ENCODE results near the gene ZNF430. TPM values are rescaled to one million over a fixed set of nuclear protein-coding genes. Genes with fewer than 3 reads are reported as not detected.

ZNF430 gene
- total RNA-seq, 4 donors from 2014 or later: 8.6 to 14.9 (median 10.2) TPM

DNA sequence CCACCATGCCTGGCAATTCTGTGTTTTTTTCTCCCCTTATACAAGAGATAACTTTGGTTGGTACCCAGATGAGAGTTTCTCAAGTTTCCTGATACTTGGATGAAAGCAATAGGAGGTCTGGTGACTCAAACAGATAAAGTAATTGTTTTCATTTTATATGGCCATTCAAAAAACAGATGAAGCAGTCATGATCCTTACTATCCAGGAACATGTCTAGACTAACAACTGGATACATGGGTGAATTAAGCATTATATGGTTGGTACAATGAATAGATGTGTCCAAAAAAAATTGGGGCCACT lies 8.5 kb downstream of the ZNF430 start:
- no peaks in the 10 kb centered on the region for H3K4me1 ChIP-seq
- peaks cover 0 to 52% (median 0%) of the 10 kb centered on the region in 3 donors for H3K36me3 ChIP-seq

DNA sequence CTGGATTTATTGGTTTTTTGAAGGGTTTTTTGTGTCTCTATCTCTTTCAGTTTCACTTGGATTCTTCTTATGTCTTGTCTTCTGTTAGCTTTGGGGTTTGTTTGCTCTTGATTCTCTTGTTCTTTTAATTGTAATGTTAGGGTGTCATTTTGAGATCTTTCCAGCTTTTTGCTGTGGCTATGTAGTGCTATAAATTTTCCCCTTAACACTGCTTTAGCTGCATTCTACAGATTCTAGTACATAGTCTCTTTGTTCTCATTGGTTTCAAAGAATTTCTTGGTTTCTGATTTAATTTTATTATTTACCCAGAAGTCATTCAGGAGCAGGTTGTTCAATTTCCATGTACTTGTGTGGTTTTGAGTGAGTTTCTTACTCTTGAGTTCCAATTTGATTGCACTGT lies 24.6 kb downstream of the ZNF430 start:
- DNase-seq: no peak
- H3K4me3 ChIP-seq: no peak overlapping the region
- TF ChIP-seq, protein P1, sequence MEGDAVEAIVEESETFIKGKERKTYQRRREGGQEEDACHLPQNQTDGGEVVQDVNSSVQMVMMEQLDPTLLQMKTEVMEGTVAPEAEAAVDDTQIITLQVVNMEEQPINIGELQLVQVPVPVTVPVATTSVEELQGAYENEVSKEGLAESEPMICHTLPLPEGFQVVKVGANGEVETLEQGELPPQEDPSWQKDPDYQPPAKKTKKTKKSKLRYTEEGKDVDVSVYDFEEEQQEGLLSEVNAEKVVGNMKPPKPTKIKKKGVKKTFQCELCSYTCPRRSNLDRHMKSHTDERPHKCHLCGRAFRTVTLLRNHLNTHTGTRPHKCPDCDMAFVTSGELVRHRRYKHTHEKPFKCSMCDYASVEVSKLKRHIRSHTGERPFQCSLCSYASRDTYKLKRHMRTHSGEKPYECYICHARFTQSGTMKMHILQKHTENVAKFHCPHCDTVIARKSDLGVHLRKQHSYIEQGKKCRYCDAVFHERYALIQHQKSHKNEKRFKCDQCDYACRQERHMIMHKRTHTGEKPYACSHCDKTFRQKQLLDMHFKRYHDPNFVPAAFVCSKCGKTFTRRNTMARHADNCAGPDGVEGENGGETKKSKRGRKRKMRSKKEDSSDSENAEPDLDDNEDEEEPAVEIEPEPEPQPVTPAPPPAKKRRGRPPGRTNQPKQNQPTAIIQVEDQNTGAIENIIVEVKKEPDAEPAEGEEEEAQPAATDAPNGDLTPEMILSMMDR (IDR thresholded peaks at IDR 0.05): no peak
- TF ChIP-seq POLR2A (IDR thresholded peaks at IDR 0.05): no peak
- peaks cover 0 to 14% (median 2%) of the 10 kb centered on the region in 4 donors for H3K9me3 ChIP-seq
- no peaks in the 10 kb centered on the region for H3K27me3 ChIP-seq
- peaks cover 0 to 34% (median 0%) of the 10 kb centered on the region in 3 donors for H3K36me3 ChIP-seq
- no peak overlapping the region for H3K27ac ChIP-seq
- no peaks in the 10 kb centered on the region for H3K4me1 ChIP-seq

More for the DNA sequence above, 8.5 kb downstream of the ZNF430 start:
- no peak overlapping the region for H3K27ac ChIP-seq
- no peak overlapping the region for H3K4me3 ChIP-seq
- no peaks in the 10 kb centered on the region for H3K9me3 ChIP-seq
- DNase-seq: no peak
- H3K27me3 ChIP-seq: no peaks in the 10 kb centered on the region
- TF ChIP-seq POLR2A (IDR thresholded peaks at IDR 0.05): no peak
- TF ChIP-seq, protein P1 (IDR thresholded peaks at IDR 0.05): no peak

DNA sequence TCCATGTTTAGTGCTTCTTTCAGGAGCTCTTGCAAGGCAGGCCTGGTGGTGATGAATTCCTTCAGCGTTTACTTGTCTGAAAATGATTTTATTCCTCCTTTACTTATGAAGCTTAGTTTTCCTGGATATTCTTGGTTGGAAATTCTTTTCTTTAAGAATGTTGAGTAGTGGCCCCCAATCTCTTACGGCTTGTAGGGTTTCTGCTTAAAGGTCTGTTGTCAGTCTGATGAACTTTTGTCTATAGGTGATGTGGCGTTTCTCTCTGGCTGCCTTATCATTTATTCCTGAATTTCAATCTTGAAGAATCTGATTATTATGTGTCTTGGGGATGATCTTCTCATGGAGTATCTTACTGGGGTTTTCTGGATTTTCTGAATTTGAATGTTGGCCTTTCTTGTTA lies 26.0 kb downstream of the ZNF430 start:
- DNase-seq: no peak
- TF ChIP-seq, protein P1 (IDR thresholded peaks at IDR 0.05): no peak
- TF ChIP-seq POLR2A (IDR thresholded peaks at IDR 0.05): no peak
- Histone ChIP-seq H3K36me3 (peaks cover 0 to 33% (median 0%) of the 10 kb centered on the region in 3 donors), H3K4me1 (no peaks in the 10 kb centered on the region), H3K27ac (no peak overlapping the region), H3K9me3 (peaks cover 0 to 14% (median 2%) of the 10 kb centered on the region in 4 donors), H3K27me3 (no peaks in the 10 kb centered on the region), H3K4me3 (no peak overlapping the region)

DNA sequence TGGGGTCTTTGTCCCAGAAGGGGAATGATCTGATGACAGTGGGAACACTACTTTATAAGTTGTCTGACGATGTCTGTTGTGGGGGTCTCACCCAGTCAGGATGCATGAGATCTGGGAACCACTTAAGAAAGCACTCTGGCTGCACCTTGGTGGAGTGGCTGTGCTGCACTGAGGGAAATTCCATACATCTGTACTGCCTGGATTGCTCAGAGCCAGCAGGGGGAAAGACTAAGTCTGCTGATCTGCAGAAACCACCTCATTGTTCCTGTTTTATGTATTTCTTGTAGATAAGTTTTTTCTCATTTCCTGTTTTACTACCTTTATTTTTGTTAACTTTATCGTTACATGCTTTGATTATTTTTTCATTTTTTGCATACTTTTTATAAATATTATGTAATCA lies 27.3 kb downstream of the ZNF430 start:
- Histone ChIP-seq H3K27me3 (no peaks in the 10 kb centered on the region), H3K36me3 (peaks cover 0 to 29% (median 0%) of the 10 kb centered on the region in 3 donors), H3K4me1 (no peaks in the 10 kb centered on the region), H3K9me3 (peaks cover 0 to 14% (median 2%) of the 10 kb centered on the region in 4 donors), H3K27ac (no peak overlapping the region), H3K4me3 (no peak overlapping the region)
- DNase-seq: no peak
- TF ChIP-seq POLR2A (IDR thresholded peaks at IDR 0.05): no peak
- TF ChIP-seq, protein P1 (IDR thresholded peaks at IDR 0.05): no peak

DNA sequence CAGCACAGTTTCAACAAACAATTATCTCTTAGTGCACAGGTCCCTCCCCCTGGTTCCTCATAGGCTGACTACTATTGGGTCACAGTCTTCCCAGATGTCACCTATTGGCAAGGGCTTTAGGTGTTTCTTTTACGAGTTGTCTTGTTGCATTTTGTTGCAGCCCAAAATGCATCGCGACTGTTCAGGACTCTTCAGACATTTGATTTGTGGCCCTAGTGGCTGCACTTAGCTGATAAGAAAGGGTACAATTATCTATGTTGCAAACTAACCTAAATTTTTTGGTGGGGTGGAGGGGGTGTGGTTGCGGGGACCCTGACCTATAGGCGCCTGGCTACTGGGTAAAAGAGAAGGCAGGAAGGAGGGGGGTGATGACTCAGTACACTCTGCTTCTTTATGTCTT lies 32.4 kb downstream of the ZNF430 start:
- no peaks in the 10 kb centered on the region for H3K4me1 ChIP-seq
- no peak overlapping the region for H3K27ac ChIP-seq
- H3K9me3 ChIP-seq: peaks cover 0 to 40% (median 9%) of the 10 kb centered on the region in 4 donors
- H3K27me3 ChIP-seq: no peaks in the 10 kb centered on the region
- peaks cover 0 to 68% (median 2%) of the 10 kb centered on the region in 3 donors for H3K36me3 ChIP-seq
- no peak for DNase-seq
- H3K4me3 ChIP-seq: no peak overlapping the region
- no peak for TF ChIP-seq POLR2A (IDR thresholded peaks at IDR 0.05)
- TF ChIP-seq, protein P1 (IDR thresholded peaks at IDR 0.05): no peak

DNA sequence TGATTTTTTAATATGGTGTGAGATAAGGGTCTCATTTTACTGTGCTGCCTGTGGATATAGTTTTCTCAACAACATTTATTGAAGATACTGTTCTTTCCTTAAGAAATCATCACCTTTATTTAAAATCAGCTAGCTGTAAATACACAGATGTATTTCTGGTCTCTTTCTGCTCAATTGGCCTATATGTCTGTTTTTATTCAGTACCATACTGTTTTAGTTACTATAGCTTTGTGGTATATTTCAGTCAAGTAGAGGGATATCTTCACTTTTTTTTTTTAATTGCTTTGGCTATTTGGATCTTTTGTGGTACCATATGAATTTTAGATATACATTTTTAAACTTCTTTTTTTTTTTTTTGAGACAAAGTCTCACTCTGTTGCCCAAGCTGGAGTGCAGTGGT lies 44.9 kb downstream of the ZNF430 start:
- Histone ChIP-seq H3K27ac (no peak overlapping the region), H3K4me1 (no peaks in the 10 kb centered on the region), H3K4me3 (no peak overlapping the region), H3K27me3 (no peaks in the 10 kb centered on the region), H3K36me3 (peaks cover 0 to 2% (median 0%) of the 10 kb centered on the region in 3 donors), H3K9me3 (peaks cover 0 to 5% (median 0%) of the 10 kb centered on the region in 4 donors)
- no peak for DNase-seq
- TF ChIP-seq, protein P1 (IDR thresholded peaks at IDR 0.05): no peak
- no peak for TF ChIP-seq POLR2A (IDR thresholded peaks at IDR 0.05)

All from Peyer's patch (tissue), 4 donors.